GM18508 (cell line): ENCODE results near the gene MSS51.
"Not testable (repeated sequence)": the region's sequence is repeated elsewhere in the genome, so short reads cannot be mapped to it uniquely, and the experiment has no call there.

Experiments
- ATAC-seq: cut with Tn5 transposase; IDR thresholded peaks from one replicate; pipeline ENCODE4 v1.9.1; 2021; ENCODE audit warnings: moderate number of reproducible peaks; ENCODE audit not compliant: insufficient read depth, unreplicated experiment

The MSS51 gene

GRCh38 chr10:73416571-73416970 lies 16.8 kb downstream of the MSS51 start:
- ATAC-seq: no peak

- ATAC-seq: no peak
These were observed 19.0 kb downstream of the MSS51 start for GRCh38 chr10:73414230-73414945.

GRCh38 chr10:73413528-73414229 lies 19.7 kb downstream of the MSS51 start, which contains the start of gene ANXA7:
Gene ANXA7, minus strand, starts transcription at chr10:73414058. Its CDS starts 13,202 bp downstream, at chr10:73400856.
- ATAC-seq: peak; percentile 65

GRCh38 chr10:73413108-73413527 lies 20.2 kb downstream of the MSS51 start:
- ATAC-seq: peak; percentile 11

GRCh38 chr10:73410897-73411296 lies 22.5 kb downstream of the MSS51 start:
- ATAC-seq: no peak

- ATAC-seq: no peak
These were observed 24.3 kb downstream of the MSS51 start for GRCh38 chr10:73408978-73409521.

GRCh38 chr10:73408061-73408460 lies 25.3 kb downstream of the MSS51 start:
- ATAC-seq: no peak

GRCh38 chr10:73407495-73407894 lies 25.9 kb downstream of the MSS51 start:
- no peak for ATAC-seq

- no peak for ATAC-seq
These were observed 26.5 kb downstream of the MSS51 start for GRCh38 chr10:73406846-73407245.

GRCh38 chr10:73405556-73405955 lies 27.8 kb downstream of the MSS51 start:
- ATAC-seq: no peak

GRCh38 chr10:73404690-73405089 lies 28.7 kb downstream of the MSS51 start:
- ATAC-seq: no peak

- ATAC-seq: no peak
These were observed 31.7 kb downstream of the MSS51 start for GRCh38 chr10:73401636-73402035.

GRCh38 chr10:73399063-73399462 lies 34.3 kb downstream of the MSS51 start:
- ATAC-seq: no peak

- ATAC-seq: no peak
These were observed 35.3 kb downstream of the MSS51 start for GRCh38 chr10:73398024-73398423.

GRCh38 chr10:73394325-73394724 lies 39.0 kb downstream of the MSS51 start:
- ATAC-seq: not testable (repeated sequence)

GRCh38 chr10:73388228-73388627 lies 45.1 kb downstream of the MSS51 start:
- no peak for ATAC-seq

- no peak for ATAC-seq
These were observed 46.8 kb downstream of the MSS51 start for GRCh38 chr10:73386583-73386982.

- ATAC-seq: no peak
These were observed 54.2 kb downstream of the MSS51 start for GRCh38 chr10:73379064-73379748.

- ATAC-seq: no peak
These were observed 56.7 kb downstream of the MSS51 start for GRCh38 chr10:73376679-73377078.
